CD4-positive, alpha-beta T cell (primary cell): Measurements from ENCODE around the gene ST6GAL1. TPM values are rescaled to one million over a fixed set of nuclear protein-coding genes. Genes with fewer than 3 reads are reported as not detected.

Experiments used
- ATAC-seq: fragments of 200-7000 bp; cut with Tn5 transposase; one replicate; pipeline ENCODE4 v1.10.0; 2022; ENCODE audit warnings: mild to moderate bottlenecking; ENCODE audit not compliant: poor library complexity
- CTCF ChIA-PET: fragments of 350-600 bp; sonication (Branson Sonifier 250); formaldehyde crosslinking; loops from one replicate; lab custom pipeline; 2021; ENCODE audit warnings: antibody characterized with exemption, inconsistent platforms; lab: Charles Lee
- POLR2A ChIA-PET: fragments of 350-600 bp; sonication (Branson Sonifier 250); formaldehyde crosslinking; loops from one replicate; lab custom pipeline; 2021; ENCODE audit warnings: antibody characterized with exemption, inconsistent platforms; lab: Charles Lee
- DNase-seq, 14 experiments: peaks; one replicate each; pipeline ENCODE4 v3.0.0-alpha.2; 2013 to 2020; ENCODE audit warnings: mixed read lengths in 2 of 14
- H3K27ac ChIP-seq, 2 donors: one replicate each; pipeline versions ENCODE4 v1.5.1 to v1.7.0; 2013; ENCODE audit warnings: low read length in 2 of 2, low read depth in 1 of 2, mild to moderate bottlenecking in 1 of 2
- H3K27me3 ChIP-seq, 2 experiments: 1 replicate in 1 of 2; 2 replicates in 1 of 2; pipeline versions ENCODE4 v1.6.1 to v1.7.0; 2013; ENCODE audit warnings: low read length in 2 of 2, control low read depth in 1 of 2, mild to moderate bottlenecking in 1 of 2, moderate library complexity in 1 of 2; ENCODE audit not compliant: insufficient read depth in 2 of 2, control insufficient read depth in 1 of 2
- H3K36me3 ChIP-seq: one replicate; pipeline ENCODE4 v1.6.1; 2013; ENCODE audit warnings: low read length, control low read depth; ENCODE audit not compliant: insufficient read depth
- H3K4me1 ChIP-seq: one replicate; pipeline ENCODE4 v1.6.1; 2013; ENCODE audit warnings: low read length, control low read depth; ENCODE audit not compliant: insufficient read depth
- H3K4me3 ChIP-seq: one replicate; pipeline ENCODE4 v1.5.1; 2013; ENCODE audit warnings: mild to moderate bottlenecking, low read length, moderate library complexity
- H3K9me3 ChIP-seq, 2 experiments: 1 replicate in 1 of 2; 2 replicates in 1 of 2; pipeline versions ENCODE4 v1.6.1 to v1.7.0; 2013; ENCODE audit warnings: low read length in 2 of 2, mild to moderate bottlenecking in 2 of 2, control low read depth in 1 of 2, moderate library complexity in 1 of 2; ENCODE audit not compliant: control insufficient read depth in 1 of 2, insufficient read depth in 1 of 2
- H3K27ac Mint-ChIP-seq: one replicate; pipeline ENCODE4 v1.8.0; 2020; ENCODE audit warnings: mixed read lengths
- H3K27me3 Mint-ChIP-seq: one replicate; pipeline ENCODE4 v1.8.0; 2021; ENCODE audit warnings: mixed read lengths
- H3K36me3 Mint-ChIP-seq: one replicate; pipeline ENCODE4 v1.8.0; 2021; ENCODE audit warnings: low read depth, mixed read lengths
- H3K4me1 Mint-ChIP-seq: one replicate; pipeline ENCODE4 v1.8.0; 2021; ENCODE audit warnings: low read depth, mixed read lengths
- H3K4me3 Mint-ChIP-seq: one replicate; pipeline ENCODE4 v1.8.0; 2020; ENCODE audit warnings: mild to moderate bottlenecking, mixed read lengths
- H3K9me3 Mint-ChIP-seq: one replicate; pipeline ENCODE4 v1.8.0; 2020; ENCODE audit warnings: mixed read lengths
- intact Hi-C, 2 experiments: fragments of 100-400 bp; cut with DNase I in 1 of 2; cut with micrococcal nuclease in 1 of 2; formaldehyde crosslinking; loops; one replicate each; pipeline versions ENCODE4 v1.15.1 to v1.9.0; 2023 to 2025; cut with DNase I, micrococcal nuclease
- total RNA-seq, 174 experiments: library from RNA in 2 of 174; stranded (reverse) in 2 of 174; gene quantifications; one replicate each; pipeline ENCODE4 v1.2.3 and lab custom pipeline; 2021 to 2026
- TF ChIP-seq, protein P1 (sequence below): fragments of 200-600 bp; IDR thresholded peaks from one replicate; pipeline ENCODE4 v1.8.0; 2022; ENCODE audit warnings: antibody characterized with exemption, mild to moderate bottlenecking

The ST6GAL1 gene
- total RNA-seq, 2 experiments from 2014 or later: 27.6 to 29.1 TPM

DNA sequence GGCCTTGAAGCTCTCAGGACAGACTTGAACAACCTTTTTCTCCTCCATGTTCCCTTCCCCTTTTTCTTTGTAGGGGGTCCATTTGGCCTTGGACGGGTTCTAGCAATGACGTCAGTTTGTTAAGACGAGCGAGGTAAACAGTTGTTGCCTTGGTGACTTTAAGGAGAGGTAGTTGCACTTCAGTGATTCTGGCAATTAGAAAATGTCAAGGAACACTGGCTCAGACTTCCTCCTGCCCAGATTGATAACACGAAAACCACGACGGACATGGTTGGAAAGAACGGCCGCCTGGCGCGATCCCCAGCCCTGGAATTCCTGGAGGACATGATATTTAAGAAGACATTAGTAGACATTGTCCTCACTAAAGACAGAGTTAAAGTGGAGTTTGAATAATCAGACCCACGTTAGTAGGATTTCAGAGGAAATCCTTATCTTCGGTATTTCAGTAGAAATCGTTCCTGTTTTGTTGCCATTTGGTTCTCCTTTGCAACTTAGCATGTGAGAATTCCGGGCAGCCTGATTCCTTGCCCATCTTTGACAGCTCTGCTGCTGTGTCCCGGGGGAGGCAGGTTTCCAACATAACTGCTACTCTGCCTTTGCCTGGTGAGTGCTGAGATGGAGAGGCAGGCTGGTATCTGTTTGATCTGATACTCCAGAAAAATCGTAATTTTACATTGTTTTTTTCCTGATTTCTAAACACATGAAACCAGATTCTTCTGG, 87.3 kb downstream of the ST6GAL1 start:
- POLR2A ChIA-PET: interaction anchor here (1.0 to 2.9 kb wide), 3 partner anchors 8 to 168 kb away, joined by 3 to 19 read pairs (median 4); partner anchors contain the start of gene RPL39L
- CTCF ChIA-PET: no interaction called here
- TF ChIP-seq, protein P1, sequence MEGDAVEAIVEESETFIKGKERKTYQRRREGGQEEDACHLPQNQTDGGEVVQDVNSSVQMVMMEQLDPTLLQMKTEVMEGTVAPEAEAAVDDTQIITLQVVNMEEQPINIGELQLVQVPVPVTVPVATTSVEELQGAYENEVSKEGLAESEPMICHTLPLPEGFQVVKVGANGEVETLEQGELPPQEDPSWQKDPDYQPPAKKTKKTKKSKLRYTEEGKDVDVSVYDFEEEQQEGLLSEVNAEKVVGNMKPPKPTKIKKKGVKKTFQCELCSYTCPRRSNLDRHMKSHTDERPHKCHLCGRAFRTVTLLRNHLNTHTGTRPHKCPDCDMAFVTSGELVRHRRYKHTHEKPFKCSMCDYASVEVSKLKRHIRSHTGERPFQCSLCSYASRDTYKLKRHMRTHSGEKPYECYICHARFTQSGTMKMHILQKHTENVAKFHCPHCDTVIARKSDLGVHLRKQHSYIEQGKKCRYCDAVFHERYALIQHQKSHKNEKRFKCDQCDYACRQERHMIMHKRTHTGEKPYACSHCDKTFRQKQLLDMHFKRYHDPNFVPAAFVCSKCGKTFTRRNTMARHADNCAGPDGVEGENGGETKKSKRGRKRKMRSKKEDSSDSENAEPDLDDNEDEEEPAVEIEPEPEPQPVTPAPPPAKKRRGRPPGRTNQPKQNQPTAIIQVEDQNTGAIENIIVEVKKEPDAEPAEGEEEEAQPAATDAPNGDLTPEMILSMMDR: no peak
- Histone ChIP-seq H3K4me1 (peaks cover 66% of the 10 kb centered on the region), H3K27ac (no peak overlapping the region), H3K9me3 (no peaks in the 10 kb centered on the region), H3K36me3 (peaks cover 38% of the 10 kb centered on the region), H3K27me3 (no peaks in the 10 kb centered on the region), H3K4me3 (no peak overlapping the region)
- peaks cover 81% of the 10 kb centered on the region for H3K4me1 Mint-ChIP-seq
- peak in 1 of 14 experiments; percentile 1 for DNase-seq
- H3K27ac Mint-ChIP-seq: no peak overlapping the region
- no peak overlapping the region for H3K4me3 Mint-ChIP-seq
- intact Hi-C loops: no loop called here
- no peak for ATAC-seq
- H3K27me3 Mint-ChIP-seq: no peaks in the 10 kb centered on the region
- peaks cover 52% of the 10 kb centered on the region for H3K36me3 Mint-ChIP-seq
- no peaks in the 10 kb centered on the region for H3K9me3 Mint-ChIP-seq

- ATAC-seq (no peak), DNase-seq (no peak)
- POLR2A ChIA-PET: interaction anchor here (0.7 to 1.2 kb wide), 2 partner anchors 8 to 11 kb away, joined by 3 to 5 read pairs; no protein-coding TSS in a partner anchor
- H3K9me3 ChIP-seq: no peaks in the 10 kb centered on the region
- peak overlapping the region; percentile 30 to 63 for H3K27ac ChIP-seq
- no peaks in the 10 kb centered on the region for H3K27me3 ChIP-seq
- CTCF ChIA-PET: no interaction called here
- TF ChIP-seq, protein P1: no peak
- Mint-ChIP-seq H3K4me3 (no peak overlapping the region), H3K4me1 (peaks cover 78% of the 10 kb centered on the region), H3K9me3 (no peaks in the 10 kb centered on the region), H3K27ac (peak overlapping the region; percentile 98), H3K27me3 (no peaks in the 10 kb centered on the region), H3K36me3 (peaks cover 45% of the 10 kb centered on the region)
- intact Hi-C loops: loop anchor here (1.0 to 2.0 kb wide), 2 partner anchors 39 to 111 kb away; no protein-coding TSS in a partner anchor
- H3K4me3 ChIP-seq: no peak overlapping the region
- peaks cover 55% of the 10 kb centered on the region for H3K4me1 ChIP-seq
- peaks cover 27% of the 10 kb centered on the region for H3K36me3 ChIP-seq
These were observed 89.3 kb downstream of the ST6GAL1 start for GRCh38 chr3:187019542-187020072.

DNA sequence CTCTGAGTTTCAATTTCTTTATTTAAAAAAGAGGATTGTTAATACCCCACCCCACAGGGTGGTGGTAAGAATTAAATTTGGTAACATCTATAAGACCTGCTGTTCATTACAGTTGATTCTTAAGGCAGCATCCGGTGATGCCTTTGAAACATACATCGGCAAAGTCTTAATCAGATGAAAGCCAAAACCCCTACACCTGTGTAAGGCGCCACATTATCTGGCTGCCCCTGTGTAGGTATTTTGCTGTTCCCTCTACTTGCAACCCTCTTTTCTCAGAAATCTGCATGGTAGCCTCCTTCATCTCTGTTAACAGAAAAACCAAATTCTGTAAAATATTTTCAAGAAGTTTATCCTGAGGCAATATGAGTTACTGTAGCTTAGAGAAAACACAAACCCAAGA, 90.0 kb downstream of the ST6GAL1 start:
- CTCF ChIA-PET: no interaction called here
- peaks cover 61% of the 10 kb centered on the region for H3K4me1 ChIP-seq
- no peak overlapping the region for H3K4me3 ChIP-seq
- intact Hi-C loops: loop anchor here (1.0 to 2.0 kb wide), 2 partner anchors 38 to 110 kb away; no protein-coding TSS in a partner anchor
- Mint-ChIP-seq H3K36me3 (peaks cover 42% of the 10 kb centered on the region), H3K27me3 (no peaks in the 10 kb centered on the region), H3K9me3 (no peaks in the 10 kb centered on the region), H3K4me1 (peaks cover 78% of the 10 kb centered on the region), H3K27ac (peak overlapping the region; percentile 98), H3K4me3 (peak overlapping the region; percentile 44)
- H3K27me3 ChIP-seq: no peaks in the 10 kb centered on the region
- H3K36me3 ChIP-seq: peaks cover 27% of the 10 kb centered on the region
- POLR2A ChIA-PET: interaction anchor here (1.2 kb wide), 1 partner anchor 12 kb away, joined by 3 read pairs; no protein-coding TSS in a partner anchor
- peak overlapping the region; percentile 37 to 56 for H3K27ac ChIP-seq
- TF ChIP-seq, protein P1: no peak
- no peaks in the 10 kb centered on the region for H3K9me3 ChIP-seq
- DNase-seq (peak in 5 of 14 experiments; percentile 34 to 63 (median 56)), ATAC-seq (peak; percentile 64)
